GM21737 (cell line): ENCODE results near the gene WDTC1.

ENCODE experiments used
- ATAC-seq: cut with Tn5 transposase; IDR thresholded peaks from one replicate; pipeline ENCODE4 v1.9.1; 2021; ENCODE audit warnings: mild to moderate bottlenecking, moderate library complexity; ENCODE audit not compliant: unreplicated experiment

Gene WDTC1

DNA sequence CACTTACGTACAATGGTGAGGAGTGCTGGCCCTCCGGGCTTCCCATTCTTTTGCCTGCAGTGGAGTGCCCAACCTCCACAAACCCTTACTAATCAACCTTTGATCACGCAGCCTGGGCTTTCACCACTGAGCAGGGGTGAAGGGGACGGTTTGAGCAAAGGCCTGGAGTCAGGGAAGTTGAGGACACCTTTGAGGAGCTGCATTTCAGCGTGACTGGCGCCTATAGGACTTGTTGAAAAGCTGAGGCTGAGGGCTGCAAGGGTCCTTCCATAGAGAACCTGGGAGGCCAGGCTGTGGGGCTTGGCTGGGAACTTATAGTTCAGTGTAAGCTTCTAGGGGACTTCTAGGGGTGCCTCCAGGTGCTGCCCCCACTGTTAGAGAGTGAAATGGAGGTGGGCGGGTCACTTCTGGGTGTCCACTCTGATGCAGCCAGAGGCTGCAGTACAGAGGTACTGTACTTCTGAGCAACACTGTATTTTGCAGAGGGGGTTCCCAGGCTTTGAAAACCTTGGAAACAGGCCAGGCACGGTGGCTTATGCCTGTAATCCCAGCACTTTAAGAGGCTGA lies 117.2 kb downstream of the WDTC1 start:
- ATAC-seq, result no peak

GRCh38 chr1:27353166-27353565 lies 118.7 kb downstream of the WDTC1 start:
- ATAC-seq, result no peak

- ATAC-seq, result no peak
Measured at GRCh38 chr1:27353629-27354028, 119.2 kb downstream of the WDTC1 start.

GRCh38 chr1:27355683-27356082 lies 121.3 kb downstream of the WDTC1 start:
- no peak for ATAC-seq

GRCh38 chr1:27356277-27356618 lies 121.8 kb downstream of the WDTC1 start:
- no peak for ATAC-seq

- ATAC-seq, result no peak
Measured at GRCh38 chr1:27356619-27357280, 122.3 kb downstream of the WDTC1 start.

GRCh38 chr1:27357281-27358037 lies 123.0 kb downstream of the WDTC1 start:
- ATAC-seq, result no peak
